WTC11 (cell line): Measurements from ENCODE around the gene HHIP. TPM values are rescaled to one million over a fixed set of nuclear protein-coding genes. Genes with fewer than 3 reads are reported as not detected.
A peak's percentile ranks its signal among the peaks of the same experiment; 100 is the strongest.

ENCODE experiments used
- ATAC-seq: fragments of 200-7000 bp; cut with Tn5 transposase; 2 replicates; pipeline ENCODE4 v1.10.0; 2021; ENCODE audit warnings: mild to moderate bottlenecking, moderate library complexity
- CTCF ChIA-PET: fragments of 300-600 bp; sonication (Branson Sonifier 250); formaldehyde crosslinking; loops from one replicate; lab custom pipeline; 2021; ENCODE audit warnings: antibody characterized with exemption; lab: Charles Lee
- POLR2A ChIA-PET: fragments of 350-600 bp; sonication (Branson Sonifier 250); formaldehyde crosslinking; loops from one replicate; lab custom pipeline; 2021; ENCODE audit warnings: antibody characterized with exemption; lab: Charles Lee
- DNase-seq: peaks from one replicate; pipeline ENCODE4 v3.0.0; 2021; ENCODE audit warnings: low spot score
- H3K27ac Mint-ChIP-seq: 2 replicates; pipeline ENCODE4 v1.8.0; 2021; ENCODE audit warnings: mixed read lengths
- H3K27me3 Mint-ChIP-seq: 2 replicates; pipeline ENCODE4 v1.8.0; 2021; ENCODE audit warnings: low read depth, mild to moderate bottlenecking, moderate library complexity, mixed read lengths
- H3K36me3 Mint-ChIP-seq: 2 replicates; pipeline ENCODE4 v1.8.0; 2021; ENCODE audit warnings: mixed read lengths
- H3K4me1 Mint-ChIP-seq: 2 replicates; pipeline ENCODE4 v1.8.0; 2022; ENCODE audit warnings: mixed read lengths
- H3K4me3 Mint-ChIP-seq: 2 replicates; pipeline ENCODE4 v1.8.0; 2021; ENCODE audit warnings: mild to moderate bottlenecking, moderate library complexity, mixed read lengths
- H3K9me3 Mint-ChIP-seq: 2 replicates; pipeline ENCODE4 v1.8.0; 2021; ENCODE audit warnings: mixed read lengths
- ATF2 ChIP-seq: sonication (generic); formaldehyde crosslinking; IDR thresholded peaks from 2 replicates; pipeline ENCODE4 v1.8.1; 2022; ENCODE audit warnings: low read depth, missing genetic modification reagents, borderline replicate concordance
- ATF6 ChIP-seq: sonication (generic); formaldehyde crosslinking; IDR thresholded peaks from 2 replicates; pipeline ENCODE4 v1.8.1; 2023; ENCODE audit warnings: mild to moderate bottlenecking, missing genetic modification reagents
- CREM ChIP-seq: sonication (generic); formaldehyde crosslinking; IDR thresholded peaks from 2 replicates; pipeline ENCODE4 v1.8.1; 2022; ENCODE audit warnings: mild to moderate bottlenecking, missing genetic modification reagents, moderate library complexity
- ETV6 ChIP-seq: sonication (generic); formaldehyde crosslinking; IDR thresholded peaks from 2 replicates; pipeline ENCODE4 v1.8.1; 2022; ENCODE audit warnings: mild to moderate bottlenecking, missing genetic modification reagents
- GRHL2 ChIP-seq: fragments of 250-450 bp; sonication (Bioruptor Pico); IDR thresholded peaks from 2 replicates; pipeline ENCODE4 v1.8.0; 2022; ENCODE audit warnings: mild to moderate bottlenecking, moderate library complexity; ENCODE audit not compliant: insufficient replicate concordance, severe bottlenecking
- GTF2I ChIP-seq: fragments of 250-450 bp; sonication (Bioruptor Pico); conservative IDR thresholded peaks from 2 replicates; pipeline ENCODE4 v1.4.0; 2021; ENCODE audit warnings: mild to moderate bottlenecking
- HMGXB4 ChIP-seq: sonication (generic); formaldehyde crosslinking; IDR thresholded peaks from 2 replicates; pipeline ENCODE4 v1.8.1; 2023; ENCODE audit warnings: mild to moderate bottlenecking, moderate library complexity, missing genetic modification reagents
- KAT7 ChIP-seq: sonication (generic); formaldehyde crosslinking; IDR thresholded peaks from 2 replicates; pipeline ENCODE4 v1.8.1; 2023; ENCODE audit warnings: missing genetic modification reagents, mild to moderate bottlenecking, borderline replicate concordance
- MLX ChIP-seq: sonication (generic); formaldehyde crosslinking; IDR thresholded peaks from 2 replicates; pipeline ENCODE4 v1.8.1; 2023; ENCODE audit warnings: mild to moderate bottlenecking, missing genetic modification reagents, moderate library complexity
- MXD4 ChIP-seq: fragments of 250-450 bp; sonication (Bioruptor Pico); IDR thresholded peaks from 2 replicates; pipeline ENCODE4 v1.8.0; 2021; ENCODE audit warnings: mild to moderate bottlenecking, moderate library complexity, borderline replicate concordance
- NR2C2 ChIP-seq: sonication (generic); formaldehyde crosslinking; IDR thresholded peaks from 2 replicates; pipeline ENCODE4 v1.8.0; 2022; ENCODE audit warnings: mild to moderate bottlenecking, missing genetic modification reagents
- OVOL2 ChIP-seq: fragments of 250-450 bp; sonication (Bioruptor Pico); IDR thresholded peaks from 2 replicates; pipeline ENCODE4 v1.9.0; 2021; ENCODE audit warnings: mild to moderate bottlenecking, borderline replicate concordance
- RELA ChIP-seq: sonication (generic); formaldehyde crosslinking; IDR thresholded peaks from 2 replicates; pipeline ENCODE4 v1.8.1; 2022; ENCODE audit warnings: missing genetic modification reagents, mild to moderate bottlenecking, borderline replicate concordance
- TP53 ChIP-seq: sonication (generic); formaldehyde crosslinking; IDR thresholded peaks from 2 replicates; pipeline ENCODE4 v1.8.1; 2023; ENCODE audit warnings: mild to moderate bottlenecking, missing genetic modification reagents
- USF1 ChIP-seq: sonication (generic); formaldehyde crosslinking; IDR thresholded peaks from 2 replicates; pipeline ENCODE4 v1.8.0; 2022; ENCODE audit warnings: mild to moderate bottlenecking, missing genetic modification reagents
- ZBTB43 ChIP-seq: sonication (generic); formaldehyde crosslinking; IDR thresholded peaks from 2 replicates; pipeline ENCODE4 v1.8.1; 2023; ENCODE audit warnings: mild to moderate bottlenecking, missing genetic modification reagents
- ZNF232 ChIP-seq: sonication (generic); formaldehyde crosslinking; IDR thresholded peaks from 2 replicates; pipeline ENCODE4 v1.8.0; 2022; ENCODE audit warnings: mild to moderate bottlenecking, missing genetic modification reagents
- ZNF317 ChIP-seq: sonication (generic); formaldehyde crosslinking; IDR thresholded peaks from 2 replicates; pipeline ENCODE4 v1.8.1; 2023; ENCODE audit warnings: low read depth, mild to moderate bottlenecking, moderate library complexity, missing genetic modification reagents, borderline replicate concordance
- ZNF425 ChIP-seq: fragments of 250-450 bp; sonication (Bioruptor Pico); conservative IDR thresholded peaks from 2 replicates; pipeline ENCODE4 v1.9.0; 2021; ENCODE audit warnings: mild to moderate bottlenecking
- total RNA-seq: library from RNA; stranded (reverse); gene quantifications from 3 replicates; pipeline ENCODE4 v1.2.3, GENCODE V29; 2021

Gene HHIP
- total RNA-seq, 1 experiment from 2014 or later, result 0.22 TPM

- DNase-seq, result peak; percentile 23
- Mint-ChIP-seq H3K36me3 (no peaks in the 10 kb centered on the region), H3K4me1 (peaks cover 18% of the 10 kb centered on the region), H3K9me3 (no peaks in the 10 kb centered on the region), H3K4me3 (no peak overlapping the region), H3K27ac (no peak overlapping the region; the same call in 1 of the 2 replicates), H3K27me3 (no peaks in the 10 kb centered on the region)
- peak; percentile 87 for ATAC-seq
- CTCF ChIA-PET, result no interaction called here
- POLR2A ChIA-PET, result no interaction called here
- no peak for TF ChIP-seq OVOL2 (CRISPR knock-in tag)
- no peak for TF ChIP-seq HMGXB4
- TF ChIP-seq GRHL2 (CRISPR knock-in tag), result no peak
- TF ChIP-seq ATF2 (CRISPR knock-in tag), result no peak
- TF ChIP-seq TP53 (CRISPR knock-in tag), result no peak
- no peak for TF ChIP-seq RELA
- no peak for TF ChIP-seq MLX (CRISPR knock-in tag)
- no peak for TF ChIP-seq ZNF425 (CRISPR knock-in tag)
- no peak for TF ChIP-seq USF1 (CRISPR knock-in tag)
- TF ChIP-seq MXD4 (CRISPR knock-in tag), result no peak
- no peak for TF ChIP-seq NR2C2 (CRISPR knock-in tag)
- TF ChIP-seq KAT7 (CRISPR knock-in tag), result no peak
- TF ChIP-seq CREM (CRISPR knock-in tag), result no peak
- no peak for TF ChIP-seq ETV6 (CRISPR knock-in tag)
- TF ChIP-seq ZBTB43 (CRISPR knock-in tag), result no peak
- no peak for TF ChIP-seq GTF2I (CRISPR knock-in tag)
- no peak for TF ChIP-seq ZNF232 (CRISPR knock-in tag)
Measured at GRCh38 chr4:144734522-144734921, 88.6 kb downstream of the HHIP start.

- ATAC-seq (no peak), DNase-seq (no peak)
- TF ChIP-seq ATF6 (CRISPR knock-in tag) (no peak), MXD4 (CRISPR knock-in tag) (no peak), ZNF317 (CRISPR knock-in tag) (no peak)
- Mint-ChIP-seq H3K27me3 (no peaks in the 10 kb centered on the region), H3K9me3 (no peaks in the 10 kb centered on the region), H3K36me3 (no peaks in the 10 kb centered on the region), H3K4me3 (no peak overlapping the region), H3K27ac (no peak overlapping the region), H3K4me1 (peaks cover 12% of the 10 kb centered on the region)
- ChIA-PET CTCF (no interaction called here), POLR2A (no interaction called here)
Measured at GRCh38 chr4:144738649-144739048, 92.7 kb downstream of the HHIP start.
